ENCODE results near the gene NRXN3.

The NRXN3 gene

GRCh38 chr14:79596551-79596950 is 1426.4 kb downstream of the NRXN3 start:
- TF ChIP-seq, protein P1, sequence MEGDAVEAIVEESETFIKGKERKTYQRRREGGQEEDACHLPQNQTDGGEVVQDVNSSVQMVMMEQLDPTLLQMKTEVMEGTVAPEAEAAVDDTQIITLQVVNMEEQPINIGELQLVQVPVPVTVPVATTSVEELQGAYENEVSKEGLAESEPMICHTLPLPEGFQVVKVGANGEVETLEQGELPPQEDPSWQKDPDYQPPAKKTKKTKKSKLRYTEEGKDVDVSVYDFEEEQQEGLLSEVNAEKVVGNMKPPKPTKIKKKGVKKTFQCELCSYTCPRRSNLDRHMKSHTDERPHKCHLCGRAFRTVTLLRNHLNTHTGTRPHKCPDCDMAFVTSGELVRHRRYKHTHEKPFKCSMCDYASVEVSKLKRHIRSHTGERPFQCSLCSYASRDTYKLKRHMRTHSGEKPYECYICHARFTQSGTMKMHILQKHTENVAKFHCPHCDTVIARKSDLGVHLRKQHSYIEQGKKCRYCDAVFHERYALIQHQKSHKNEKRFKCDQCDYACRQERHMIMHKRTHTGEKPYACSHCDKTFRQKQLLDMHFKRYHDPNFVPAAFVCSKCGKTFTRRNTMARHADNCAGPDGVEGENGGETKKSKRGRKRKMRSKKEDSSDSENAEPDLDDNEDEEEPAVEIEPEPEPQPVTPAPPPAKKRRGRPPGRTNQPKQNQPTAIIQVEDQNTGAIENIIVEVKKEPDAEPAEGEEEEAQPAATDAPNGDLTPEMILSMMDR (IDR thresholded peaks at IDR 0.05): no peak
- no peak overlapping the region for H3K27ac Mint-ChIP-seq
- H3K36me3 Mint-ChIP-seq (ENCODE audit: low read depth): peaks cover 34% of the 10 kb centered on the region
- peaks cover 29% of the 10 kb centered on the region for H3K9me3 Mint-ChIP-seq
- no peak for DNase-seq
- no peak overlapping the region for H3K4me3 Mint-ChIP-seq
- H3K4me1 Mint-ChIP-seq: no peaks in the 10 kb centered on the region
- H3K27me3 Mint-ChIP-seq (ENCODE audit: low read depth, poor library complexity): no peaks in the 10 kb centered on the region

GRCh38 chr14:79597566-79597965 is 1427.4 kb downstream of the NRXN3 start:
- Mint-ChIP-seq H3K36me3 (ENCODE audit: low read depth) (peaks cover 25% of the 10 kb centered on the region), H3K9me3 (peaks cover 29% of the 10 kb centered on the region), H3K27me3 (ENCODE audit: low read depth, poor library complexity) (no peaks in the 10 kb centered on the region), H3K27ac (no peak overlapping the region), H3K4me3 (no peak overlapping the region), H3K4me1 (no peaks in the 10 kb centered on the region)
- DNase-seq: no peak
- TF ChIP-seq, protein P1 (IDR thresholded peaks at IDR 0.05): no peak

DNA sequence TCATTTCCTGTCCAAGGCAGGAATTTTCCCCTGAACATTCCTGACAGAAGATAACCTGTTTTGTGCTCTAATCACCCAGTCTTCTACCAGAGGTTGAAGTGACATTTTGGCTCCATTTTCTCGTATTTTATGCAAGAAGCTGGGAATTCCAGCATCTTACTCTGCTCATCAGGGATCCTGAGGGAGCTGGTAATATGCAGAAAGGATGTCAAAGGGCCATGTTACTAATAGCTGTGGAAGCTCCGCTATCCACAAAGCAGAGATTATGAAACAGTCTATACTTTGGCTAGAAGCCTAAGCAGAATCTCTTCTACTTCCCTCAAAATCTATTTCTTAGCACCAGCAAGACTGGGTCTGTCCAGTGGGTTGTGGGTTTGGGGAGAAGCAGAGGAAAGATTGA is 1428.2 kb downstream of the NRXN3 start:
- Mint-ChIP-seq H3K4me1 (no peaks in the 10 kb centered on the region), H3K36me3 (ENCODE audit: low read depth) (peaks cover 19% of the 10 kb centered on the region), H3K27me3 (ENCODE audit: low read depth, poor library complexity) (no peaks in the 10 kb centered on the region), H3K9me3 (peaks cover 25% of the 10 kb centered on the region), H3K4me3 (no peak overlapping the region), H3K27ac (no peak overlapping the region)
- DNase-seq: no peak
- TF ChIP-seq, protein P1 (IDR thresholded peaks at IDR 0.05): no peak

- H3K36me3 Mint-ChIP-seq (ENCODE audit: low read depth): peaks cover 14% of the 10 kb centered on the region
- H3K9me3 Mint-ChIP-seq: peaks cover 21% of the 10 kb centered on the region
- H3K27ac Mint-ChIP-seq: no peak overlapping the region
- DNase-seq: no peak
- no peaks in the 10 kb centered on the region for H3K27me3 Mint-ChIP-seq (ENCODE audit: low read depth, poor library complexity)
- TF ChIP-seq, protein P1 (IDR thresholded peaks at IDR 0.05): no peak
- H3K4me3 Mint-ChIP-seq: no peak overlapping the region
- no peaks in the 10 kb centered on the region for H3K4me1 Mint-ChIP-seq
Observed at GRCh38 chr14:79599239-79599638, 1429.1 kb downstream of the NRXN3 start.

DNA sequence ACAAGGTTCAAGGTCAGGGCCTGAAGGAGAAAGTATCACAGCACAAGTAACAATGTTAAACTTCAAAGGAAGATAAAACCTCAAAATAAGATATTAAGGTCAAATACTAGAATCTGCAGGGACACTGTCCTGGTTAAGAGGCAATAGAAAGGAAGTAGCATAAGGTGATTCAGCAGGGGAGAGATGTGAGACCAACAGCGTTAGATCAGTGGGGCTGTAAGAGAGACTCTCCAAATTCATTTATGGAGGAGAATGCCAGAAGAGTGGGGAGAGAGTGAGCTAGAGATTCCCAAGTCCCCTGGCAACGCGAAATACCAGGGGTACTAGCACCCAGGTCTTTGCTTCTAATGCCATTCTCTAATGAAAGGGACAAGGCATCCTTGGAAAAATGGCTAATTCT is 1430.2 kb downstream of the NRXN3 start:
- peaks cover 14% of the 10 kb centered on the region for H3K36me3 Mint-ChIP-seq (ENCODE audit: low read depth)
- no peak overlapping the region for H3K27ac Mint-ChIP-seq
- H3K4me1 Mint-ChIP-seq: no peaks in the 10 kb centered on the region
- H3K27me3 Mint-ChIP-seq (ENCODE audit: low read depth, poor library complexity): no peaks in the 10 kb centered on the region
- TF ChIP-seq, protein P1 (IDR thresholded peaks at IDR 0.05): no peak
- no peak overlapping the region for H3K4me3 Mint-ChIP-seq
- H3K9me3 Mint-ChIP-seq: peaks cover 14% of the 10 kb centered on the region
- DNase-seq: no peak

DNA sequence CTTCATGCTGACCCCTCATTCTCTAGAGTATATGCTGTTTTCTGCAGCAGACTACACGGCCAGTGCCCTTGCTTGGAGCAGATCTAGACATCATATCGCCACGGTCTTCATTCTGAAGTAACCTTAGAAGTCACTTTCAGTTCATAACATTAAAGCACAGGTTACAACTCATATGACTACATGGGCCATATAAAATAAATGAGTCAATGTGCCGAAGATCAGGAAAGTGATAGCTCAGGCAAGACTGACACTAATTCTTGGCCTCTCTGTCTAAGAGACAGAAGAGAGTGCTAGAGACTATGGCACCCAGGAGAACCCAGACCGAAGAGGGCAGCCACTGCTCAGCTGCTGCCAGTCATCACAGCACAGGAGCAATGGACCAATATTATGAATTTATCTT is 1431.4 kb downstream of the NRXN3 start:
- DNase-seq: no peak
- Mint-ChIP-seq H3K4me3 (no peak overlapping the region), H3K27me3 (ENCODE audit: low read depth, poor library complexity) (no peaks in the 10 kb centered on the region), H3K4me1 (no peaks in the 10 kb centered on the region), H3K27ac (no peak overlapping the region), H3K36me3 (ENCODE audit: low read depth) (peaks cover 6% of the 10 kb centered on the region), H3K9me3 (peaks cover 6% of the 10 kb centered on the region)
- TF ChIP-seq, protein P1 (IDR thresholded peaks at IDR 0.05): no peak

Data from nephron progenitor cell (in vitro differentiated cells).